H1 (cell line): ENCODE data around the gene PRXL2A. TPM values are rescaled to one million over a fixed set of nuclear protein-coding genes. Genes with fewer than 3 reads are reported as not detected.

ENCODE experiments used
- CTCF ChIA-PET: fragments of 300-600 bp; sonication (Branson Sonifier 250); formaldehyde crosslinking; loops from one replicate; lab custom pipeline; 2021; ENCODE audit not compliant: partially characterized antibody; lab: Charles Lee
- POLR2A ChIA-PET: fragments of 300-600 bp; sonication (Branson Sonifier 250); formaldehyde crosslinking; loops from one replicate; lab custom pipeline; 2021; ENCODE audit warnings: inconsistent platforms; ENCODE audit not compliant: partially characterized antibody; lab: Charles Lee
- DNase-seq, 2 experiments: peaks; one replicate each; pipeline versions ENCODE4 v3.0.0 to v3.0.0-alpha.2; 2010 to 2022; ENCODE audit warnings: low spot score in 2 of 2, low read depth in 1 of 2, mixed read lengths in 1 of 2
- FAIRE-seq: peaks from 2 replicates; lab custom pipeline; 2011; peaks lifted over from hg19 to GRCh38; lab: Jason Lieb, UNC
- H2AFZ ChIP-seq: 2 replicates; pipeline ENCODE4 v1.8.1; 2012; ENCODE audit warnings: low read length, inconsistent platforms
- H2AK5ac ChIP-seq: 2 replicates; pipeline ENCODE4 v1.6.1; 2013; ENCODE audit warnings: low read depth, low read length
- H2BK120ac ChIP-seq: replicated peaks from 2 replicates; pipeline ENCODE3; 2013; ENCODE audit warnings: low read depth, low read length, inconsistent platforms
- H2BK12ac ChIP-seq: 2 replicates; pipeline ENCODE4 v1.6.1; 2013; ENCODE audit warnings: low read depth, low read length
- H2BK15ac ChIP-seq: 2 replicates; pipeline ENCODE4 v1.6.1; 2013; ENCODE audit warnings: low read length
- H2BK20ac ChIP-seq: 2 replicates; pipeline ENCODE4 v1.6.1; 2013; ENCODE audit warnings: low read length
- H2BK5ac ChIP-seq: 2 replicates; pipeline ENCODE4 v1.6.1; 2013; ENCODE audit warnings: low read depth, low read length
- H3K14ac ChIP-seq: 2 replicates; pipeline ENCODE4 v1.6.1; 2013; ENCODE audit warnings: inconsistent platforms; ENCODE audit not compliant: insufficient read length
- H3K18ac ChIP-seq: 2 replicates; pipeline ENCODE4 v1.6.1; 2013; ENCODE audit warnings: low read length; ENCODE audit errors: extremely low read depth
- H3K23ac ChIP-seq: 2 replicates; pipeline ENCODE4 v1.6.1; 2013; ENCODE audit warnings: inconsistent platforms; ENCODE audit not compliant: insufficient read length
- H3K23me2 ChIP-seq: 2 replicates; pipeline ENCODE4 v1.6.1; 2013; ENCODE audit warnings: low read depth, low read length
- H3K27ac ChIP-seq: 2 replicates; pipeline ENCODE4 v1.6.1; 2011; ENCODE audit warnings: low read depth, low read length, inconsistent platforms
- H3K27me3 ChIP-seq, 4 experiments: replicated peaks in 1 of 4; 1 replicate in 1 of 4; 2 replicates in 3 of 4; pipeline versions ENCODE4 v1.6.1 to v1.8.1; 2011 to 2013; ENCODE audit warnings: low read length in 3 of 4, mild to moderate bottlenecking in 3 of 4, inconsistent platforms in 2 of 4, mixed read lengths in 2 of 4, moderate library complexity in 1 of 4; ENCODE audit not compliant: control insufficient read depth in 3 of 4, insufficient read depth in 3 of 4; ENCODE audit errors: extremely low read depth in 1 of 4
- H3K36me3 ChIP-seq, 4 experiments: 2 replicates each; pipeline versions ENCODE4 v1.6.1 to v1.8.1; 2011 to 2013; ENCODE audit warnings: mild to moderate bottlenecking in 4 of 4, low read length in 3 of 4, moderate library complexity in 2 of 4, control low read depth in 1 of 4, inconsistent platforms in 1 of 4; ENCODE audit not compliant: insufficient read depth in 4 of 4, control insufficient read depth in 2 of 4
- H3K4ac ChIP-seq: replicated peaks from 2 replicates; pipeline ENCODE3; 2013; ENCODE audit warnings: low read length, low read depth, mixed read lengths, inconsistent platforms; ENCODE audit not compliant: insufficient read length
- H3K4me1 ChIP-seq, 4 experiments: replicated peaks in 1 of 4; 1 replicate in 1 of 4; 2 replicates in 3 of 4; pipeline versions ENCODE4 v1.6.1 to v1.8.1; 2011 to 2013; ENCODE audit warnings: low read length in 3 of 4, inconsistent platforms in 2 of 4, mixed read lengths in 1 of 4; ENCODE audit not compliant: insufficient read depth in 4 of 4, control insufficient read depth in 3 of 4
- H3K4me2 ChIP-seq, 2 experiments: 2 replicates each; pipeline versions ENCODE4 v1.6.1 to v1.8.1; 2011 to 2013; ENCODE audit warnings: low read depth in 2 of 2, low read length in 2 of 2, control low read depth in 1 of 2, inconsistent platforms in 1 of 2, mild to moderate bottlenecking in 1 of 2; ENCODE audit not compliant: insufficient read depth in 1 of 2
- H3K4me3 ChIP-seq, 4 experiments: fragments of 200-600, 300-600 bp in 1 of 4; sonication (generic), shearing (Covaris generic), sonication (Bioruptor Twin) in 1 of 4; 2 replicates each; pipeline versions ENCODE4 v1.5.1 to v1.8.1; 2011 to 2016; ENCODE audit warnings: low read length in 4 of 4, low read depth in 3 of 4, control low read depth in 2 of 4, inconsistent platforms in 2 of 4, mild to moderate bottlenecking in 2 of 4, mixed read lengths in 1 of 4, moderate library complexity in 1 of 4; ENCODE audit not compliant: insufficient read depth in 2 of 4; ENCODE audit errors: extremely low read depth in 1 of 4
- H3K56ac ChIP-seq: replicated peaks from 2 replicates; pipeline ENCODE3; 2013; ENCODE audit warnings: low read depth, mild to moderate bottlenecking, mixed read lengths, low read length, inconsistent platforms; ENCODE audit not compliant: insufficient read length
- H3K79me1 ChIP-seq: 2 replicates; pipeline ENCODE4 v1.6.1; 2013; ENCODE audit warnings: low read depth, low read length, control low read depth
- H3K79me2 ChIP-seq, 2 experiments: 2 replicates each; pipeline versions ENCODE4 v1.6.1 to v1.8.1; 2012 to 2013; ENCODE audit warnings: low read length in 2 of 2, mild to moderate bottlenecking in 2 of 2, inconsistent platforms in 1 of 2; ENCODE audit not compliant: insufficient read depth in 2 of 2, control insufficient read depth in 1 of 2
- H3K9ac ChIP-seq, 4 experiments: replicated peaks in 1 of 4; 1 replicate in 1 of 4; 2 replicates in 3 of 4; pipeline versions ENCODE4 v1.6.1 to v1.8.1; 2011 to 2013; ENCODE audit warnings: low read depth in 3 of 4, low read length in 3 of 4, control low read depth in 2 of 4, mild to moderate bottlenecking in 2 of 4, moderate library complexity in 2 of 4, inconsistent platforms in 1 of 4; ENCODE audit errors: extremely low read depth in 1 of 4
- H3K9me3 ChIP-seq, 2 experiments: 2 replicates each; pipeline versions ENCODE4 v1.6.1 to v1.8.1; 2012 to 2013; ENCODE audit warnings: mild to moderate bottlenecking in 2 of 2, moderate library complexity in 2 of 2, control low read depth in 1 of 2, inconsistent platforms in 1 of 2, low read depth in 1 of 2, low read length in 1 of 2, mixed read lengths in 1 of 2; ENCODE audit not compliant: insufficient read depth in 2 of 2
- H4K20me1 ChIP-seq, 2 experiments: replicated peaks in 1 of 2; 2 replicates each; pipeline versions ENCODE3 to v1.8.1; 2011 to 2013; ENCODE audit warnings: inconsistent platforms in 2 of 2, low read length in 2 of 2, mild to moderate bottlenecking in 1 of 2; ENCODE audit not compliant: insufficient read depth in 2 of 2, control insufficient read depth in 1 of 2
- H4K5ac ChIP-seq: 2 replicates; pipeline ENCODE4 v1.6.1; 2013; ENCODE audit warnings: low read length, low read depth, mixed read lengths, inconsistent platforms; ENCODE audit not compliant: insufficient read length
- H4K8ac ChIP-seq: 2 replicates; pipeline ENCODE4 v1.8.0; 2013; ENCODE audit warnings: mild to moderate bottlenecking, moderate library complexity, low read length, inconsistent platforms; ENCODE audit not compliant: insufficient read depth; ENCODE audit errors: extremely low read depth
- H4K91ac ChIP-seq: replicated peaks from 2 replicates; pipeline ENCODE3; 2013; ENCODE audit warnings: low read length, mixed read lengths, inconsistent platforms; ENCODE audit not compliant: insufficient read length
- CBX5 ChIP-seq: fragments of 300-800, 300-1000 bp; sonication (generic); IDR thresholded peaks from 2 replicates; pipeline ENCODE4 v1.7.1; 2016; ENCODE audit warnings: antibody characterized with exemption, low read length, low read depth
- WGBS, 2 experiments: shearing (Covaris generic) in 1 of 2; methylation state at CpG; one replicate each; pipeline versions ENCODE4 v1.1.6 to v1.1.7; 2013 to 2015; ENCODE audit warnings: low lambda C conversion rate in 2 of 2, mixed read lengths in 2 of 2, inconsistent platforms in 1 of 2, low coverage in 1 of 2, missing lambda C conversion rate in 1 of 2; ENCODE audit not compliant: insufficient replicate concordance in 2 of 2, insufficient coverage in 1 of 2, insufficient read length in 1 of 2; ENCODE audit errors: extremely low coverage in 1 of 2, missing lambda C conversion rate in 1 of 2; 5-methylcytosine and 5-hydroxymethylcytosine counted together
- polyA plus RNA-seq, 7 experiments: library from polyadenylated mRNA; depleted of rRNA in 3 of 7; stranded (reverse) in 5 of 7; unstranded in 2 of 7; fragments of >200 nt in 5 of 7; fragments of 200-250 nt in 2 of 7; gene quantifications; 1 replicate in 5 of 7; 2 replicates in 1 of 7; 4 replicates in 1 of 7; pipeline versions ENCODE4 v1.2.1 to v1.2.3, GENCODE V29; 2011 to 2013; ENCODE audit warnings: missing spikeins in 2 of 7, mixed read lengths in 2 of 7
- total RNA-seq: library from RNA; stranded (reverse); fragmentation: NEBNext Ultra II Directional; extraction: Animal tissue kit (Norgen Biotek cat#: 25700); gene quantifications from 2 replicates; pipeline ENCODE4 v1.2.1, GENCODE V29; 2021

Gene PRXL2A
- total and polyA plus RNA-seq, 2 of the 8 experiments (the other 6 are each of a cell fraction or from before 2014, with no cell fraction given): 13.4 to 58.3 TPM

GRCh38 chr10:80463868-80464267, 55.5 kb downstream of the PRXL2A start:
- ChIA-PET CTCF (interaction anchor here (0.6 to 38.4 kb wide), 7 partner anchors 3 to 148 kb away, joined by 3 to 1263 read pairs (median 4); partner anchors contain the start of gene TSPAN14), POLR2A (interaction anchor here (1.0 to 3.4 kb wide), 6 partner anchors 9 to 41 kb away, joined by 3 to 18 read pairs (median 3); no protein-coding TSS in a partner anchor)
- Histone ChIP-seq H4K8ac (no peak overlapping the region), H3K79me2 (peaks cover 0 to 90% of the 10 kb centered on the region in 2 experiments), H3K56ac (no peak overlapping the region), H3K79me1 (peaks cover 31% of the 10 kb centered on the region), H2BK15ac (no peak overlapping the region), H3K14ac (no peak overlapping the region), H3K27me3 (peaks cover 0 to 8% (median 5%) of the 10 kb centered on the region in 4 experiments; a peak in 4 of 7 replicates), H3K9me3 (no peaks in the 10 kb centered on the region), H3K4ac (peak overlapping the region; percentile 82), H3K27ac (peak overlapping the region; percentile 85; the same call in 1 of the 2 replicates), H4K91ac (peak overlapping the region; percentile 16), H3K36me3 (peaks cover 0 to 3% (median 0%) of the 10 kb centered on the region in 4 experiments; a peak in 1 of 8 replicates), H3K23me2 (0 out of 2 replicates have a peak, but pooled peaks cover 4% of the 10 kb centered on the region), H2BK120ac (peak overlapping the region; percentile 81), H2BK12ac (peak overlapping the region; percentile 40; the same call in 1 of the 2 replicates), H3K9ac (peak overlapping the region in 2 of 4 experiments; percentile 14 to 54; a peak in 4 of 7 replicates), H4K5ac (peak overlapping the region; percentile 10), H3K18ac (peak overlapping the region; percentile 79; the same call in 1 of the 2 replicates), H2AK5ac (peak overlapping the region; percentile 59; the same call in 1 of the 2 replicates), H3K4me3 (peak overlapping the region in 1 of 4 experiments; percentile 55; a peak in 1 of 8 replicates), H2BK20ac (no peak overlapping the region), H4K20me1 (peaks cover 17 to 25% of the 10 kb centered on the region in 2 experiments), H2AFZ (no peak overlapping the region), H2BK5ac (0 out of 2 replicates have a peak overlapping the region, but pooled peaks have one; percentile 83), H3K4me1 (peaks cover 50 to 70% (median 62%) of the 10 kb centered on the region in 4 experiments), H3K4me2 (peak overlapping the region; percentile 80; a peak in 3 of 4 replicates), H3K23ac (no peak overlapping the region)
- no peak for FAIRE-seq
- DNase-seq: no peak
- 70% methylated on average over 10 of the region's 10 CpGs; no CpG with 5 or more reads in 1 of the 2 experiments for WGBS, 2 experiments
- TF ChIP-seq CBX5: no peak
